ENCODE data around the gene TGM4. TPM values are rescaled to one million over a fixed set of nuclear protein-coding genes. Genes with fewer than 3 reads are reported as not detected.

TGM4 gene
- total RNA-seq, 4 donors from 2014 or later = not detected

- intact Hi-C loops (cut with DNase I; ENCODE audit: low total_unique reads) = no loop called here
- H3K36me3 ChIP-seq = no peaks in the 10 kb centered on the region
Measured at GRCh38 chr3:44909063-44909462, 34.7 kb downstream of the TGM4 start.

GRCh38 chr3:44910693-44911092 lies 36.3 kb downstream of the TGM4 start:
- Histone ChIP-seq H3K27me3 (no peaks in the 10 kb centered on the region), H3K36me3 (no peaks in the 10 kb centered on the region), H3K9me3 (no peaks in the 10 kb centered on the region), H3K27ac (no peak overlapping the region), H3K4me1 (no peaks in the 10 kb centered on the region), H3K4me3 (no peak overlapping the region)
- intact Hi-C loops (cut with DNase I; ENCODE audit: low total_unique reads) = no loop called here
- DNase-seq = no peak
- TF ChIP-seq, protein P1, sequence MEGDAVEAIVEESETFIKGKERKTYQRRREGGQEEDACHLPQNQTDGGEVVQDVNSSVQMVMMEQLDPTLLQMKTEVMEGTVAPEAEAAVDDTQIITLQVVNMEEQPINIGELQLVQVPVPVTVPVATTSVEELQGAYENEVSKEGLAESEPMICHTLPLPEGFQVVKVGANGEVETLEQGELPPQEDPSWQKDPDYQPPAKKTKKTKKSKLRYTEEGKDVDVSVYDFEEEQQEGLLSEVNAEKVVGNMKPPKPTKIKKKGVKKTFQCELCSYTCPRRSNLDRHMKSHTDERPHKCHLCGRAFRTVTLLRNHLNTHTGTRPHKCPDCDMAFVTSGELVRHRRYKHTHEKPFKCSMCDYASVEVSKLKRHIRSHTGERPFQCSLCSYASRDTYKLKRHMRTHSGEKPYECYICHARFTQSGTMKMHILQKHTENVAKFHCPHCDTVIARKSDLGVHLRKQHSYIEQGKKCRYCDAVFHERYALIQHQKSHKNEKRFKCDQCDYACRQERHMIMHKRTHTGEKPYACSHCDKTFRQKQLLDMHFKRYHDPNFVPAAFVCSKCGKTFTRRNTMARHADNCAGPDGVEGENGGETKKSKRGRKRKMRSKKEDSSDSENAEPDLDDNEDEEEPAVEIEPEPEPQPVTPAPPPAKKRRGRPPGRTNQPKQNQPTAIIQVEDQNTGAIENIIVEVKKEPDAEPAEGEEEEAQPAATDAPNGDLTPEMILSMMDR (IDR thresholded peaks at IDR 0.05) = no peak
- no peak for TF ChIP-seq POLR2A (IDR thresholded peaks at IDR 0.05)

More at GRCh38 chr3:44909063-44909462, 34.7 kb downstream of the TGM4 start:
- Histone ChIP-seq H3K27ac (no peak overlapping the region), H3K4me1 (no peaks in the 10 kb centered on the region), H3K27me3 (no peaks in the 10 kb centered on the region), H3K4me3 (no peak overlapping the region), H3K9me3 (no peaks in the 10 kb centered on the region)
- no peak for TF ChIP-seq POLR2A (IDR thresholded peaks at IDR 0.05)
- TF ChIP-seq, protein P1 (IDR thresholded peaks at IDR 0.05) = no peak
- DNase-seq = no peak

DNA sequence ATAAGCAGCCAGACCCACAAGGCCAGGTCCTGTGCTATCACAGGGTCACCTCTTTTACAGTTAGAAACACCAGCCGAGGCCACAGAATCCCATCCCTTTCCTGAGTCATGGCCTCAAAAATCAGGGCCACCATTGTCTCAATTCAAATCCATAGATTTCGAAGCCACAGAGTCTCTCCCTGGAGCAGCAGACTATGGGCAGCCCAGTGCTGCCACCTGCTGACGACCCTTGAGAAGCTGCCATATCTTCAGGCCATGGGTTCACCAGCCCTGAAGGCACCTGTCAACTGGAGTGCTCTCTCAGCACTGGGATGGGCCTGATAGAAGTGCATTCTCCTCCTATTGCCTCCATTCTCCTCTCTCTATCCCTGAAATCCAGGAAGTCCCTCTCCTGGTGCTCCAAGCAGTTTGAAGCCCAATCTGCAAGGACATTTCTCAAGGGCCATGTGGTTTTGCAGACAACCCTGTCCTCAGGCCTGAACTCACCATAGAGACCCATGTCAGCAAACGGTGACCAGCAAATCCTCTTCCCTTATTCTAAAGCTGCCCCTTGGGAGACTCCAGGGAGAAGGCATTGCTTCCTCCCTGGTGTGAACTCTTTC lies 39.6 kb downstream of the TGM4 start:
- H3K4me1 ChIP-seq = no peaks in the 10 kb centered on the region
- no peaks in the 10 kb centered on the region for H3K9me3 ChIP-seq
- no peak overlapping the region for H3K27ac ChIP-seq
- TF ChIP-seq, protein P1 (IDR thresholded peaks at IDR 0.05) = peak; percentile 58 to 64 (median 63)
- no peak for TF ChIP-seq POLR2A (IDR thresholded peaks at IDR 0.05)
- H3K36me3 ChIP-seq = no peaks in the 10 kb centered on the region
- intact Hi-C loops (cut with DNase I; ENCODE audit: low total_unique reads) = no loop called here
- H3K4me3 ChIP-seq = no peak overlapping the region
- peak; percentile 32 to 34 for DNase-seq
- no peaks in the 10 kb centered on the region for H3K27me3 ChIP-seq

DNA sequence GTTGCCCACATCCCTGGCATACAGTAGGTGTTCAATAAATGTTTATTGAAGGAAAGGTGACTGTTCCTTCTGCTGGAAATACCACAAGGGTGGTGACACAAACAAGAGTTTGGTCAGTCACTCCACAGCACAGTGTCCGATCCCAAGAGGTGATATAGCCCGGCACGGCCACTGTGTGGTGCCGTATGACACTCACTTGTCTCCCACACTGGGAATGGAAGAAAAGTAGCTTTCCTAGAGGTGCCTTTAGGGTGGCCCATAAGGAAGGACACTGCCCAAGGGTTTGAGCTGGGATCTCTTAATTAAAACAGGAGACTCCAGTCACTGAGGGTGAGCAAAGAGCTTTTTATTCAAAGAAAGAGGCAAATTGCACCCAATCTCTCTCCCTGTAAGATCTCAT lies 40.5 kb downstream of the TGM4 start:
- no peaks in the 10 kb centered on the region for H3K36me3 ChIP-seq
- no peaks in the 10 kb centered on the region for H3K27me3 ChIP-seq
- H3K27ac ChIP-seq = no peak overlapping the region
- no peak for TF ChIP-seq POLR2A (IDR thresholded peaks at IDR 0.05)
- TF ChIP-seq, protein P1 (IDR thresholded peaks at IDR 0.05) = no peak
- H3K4me1 ChIP-seq = no peaks in the 10 kb centered on the region
- DNase-seq = no peak
- intact Hi-C loops (cut with DNase I; ENCODE audit: low total_unique reads) = no loop called here
- H3K9me3 ChIP-seq = no peaks in the 10 kb centered on the region
- H3K4me3 ChIP-seq = no peak overlapping the region

DNA sequence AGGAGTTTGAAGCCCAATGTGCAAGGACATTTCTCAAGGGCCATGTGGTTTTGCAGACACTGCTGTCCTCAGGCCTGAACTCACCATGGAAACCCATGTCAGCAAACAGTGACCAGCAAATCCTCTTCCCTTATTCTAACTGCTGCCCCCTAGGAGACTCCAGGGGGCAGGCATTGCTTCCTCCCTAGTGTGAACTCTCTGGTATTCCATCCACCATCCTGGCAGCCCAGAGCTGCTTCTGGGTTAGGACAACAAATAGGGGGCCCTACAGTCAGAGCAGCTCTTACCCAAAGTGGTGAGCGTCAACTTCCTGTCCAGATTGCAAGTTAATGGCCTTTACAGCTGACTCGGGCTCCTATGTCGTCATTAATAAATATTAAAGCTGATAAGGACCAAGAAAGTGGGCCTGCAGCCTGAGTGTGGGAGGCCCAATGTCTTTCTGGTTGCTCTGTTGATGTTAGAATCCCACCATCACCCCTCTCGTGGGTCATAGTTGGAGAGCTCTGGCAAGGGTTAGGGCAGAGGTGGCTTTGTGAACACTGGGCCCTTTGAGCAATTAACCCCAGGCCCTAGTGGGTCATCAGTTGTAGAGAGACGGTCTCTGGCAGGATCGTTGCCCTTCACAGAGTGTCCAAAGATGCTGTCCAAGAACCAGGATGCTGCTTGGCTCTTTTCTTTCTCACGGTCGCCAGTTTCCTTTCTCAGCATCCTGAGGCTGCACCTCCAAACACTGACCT lies 41.5 kb downstream of the TGM4 start:
- DNase-seq = no peak
- H3K4me3 ChIP-seq = no peak overlapping the region
- H3K27me3 ChIP-seq = no peaks in the 10 kb centered on the region
- no peaks in the 10 kb centered on the region for H3K4me1 ChIP-seq
- no peak for TF ChIP-seq POLR2A (IDR thresholded peaks at IDR 0.05)
- TF ChIP-seq, protein P1 (IDR thresholded peaks at IDR 0.05) = no peak
- intact Hi-C loops (cut with DNase I; ENCODE audit: low total_unique reads) = no loop called here
- no peak overlapping the region for H3K27ac ChIP-seq
- no peaks in the 10 kb centered on the region for H3K36me3 ChIP-seq
- H3K9me3 ChIP-seq = no peaks in the 10 kb centered on the region

Measured in uterus (tissue), 4 donors.